Activated naive CD4-positive, alpha-beta T cell treated with anti-CD3 and anti-CD28 coated beads for 36 hours (primary cell): ENCODE measurements around the gene CLDN9. TPM values are rescaled to one million over a fixed set of nuclear protein-coding genes. Genes with fewer than 3 reads are reported as not detected.

Experiments used
- CTCF ChIA-PET: fragments of 350-600 bp; sonication (Branson Sonifier 250); formaldehyde crosslinking; loops from one replicate; lab custom pipeline; 2021; ENCODE audit warnings: antibody characterized with exemption; lab: Charles Lee
- DNase-seq: peaks from one replicate; pipeline ENCODE4 v3.0.0-alpha.2; 2020
- H3K27ac Mint-ChIP-seq: one replicate; pipeline ENCODE4 v1.8.0; 2021; ENCODE audit warnings: mild to moderate bottlenecking, mixed read lengths
- H3K27me3 Mint-ChIP-seq: one replicate; pipeline ENCODE4 v1.8.0; 2021; ENCODE audit warnings: low read depth, mixed read lengths
- H3K36me3 Mint-ChIP-seq: one replicate; pipeline ENCODE4 v1.8.0; 2021; ENCODE audit warnings: low read depth, mixed read lengths
- H3K4me1 Mint-ChIP-seq: one replicate; pipeline ENCODE4 v1.8.0; 2021; ENCODE audit warnings: low read depth, mixed read lengths
- H3K4me3 Mint-ChIP-seq: one replicate; pipeline ENCODE4 v1.8.0; 2021; ENCODE audit warnings: mild to moderate bottlenecking, moderate library complexity, mixed read lengths
- H3K9me3 Mint-ChIP-seq: one replicate; pipeline ENCODE4 v1.8.0; 2021; ENCODE audit warnings: mixed read lengths
- intact Hi-C: fragments of 100-400 bp; cut with micrococcal nuclease; formaldehyde crosslinking; loops from one replicate; pipeline ENCODE4 v1.15.1; 2023
- total RNA-seq, 2 experiments: library from RNA; stranded (reverse); gene quantifications; one replicate each; pipeline ENCODE4 v1.2.3, GENCODE V29; 2021

CLDN9 gene
- total RNA-seq, 2 experiments from 2014 or later: not detected

- H3K27me3 Mint-ChIP-seq: peaks cover 28% of the 10 kb centered on the region
- DNase-seq: peak; percentile 87
- CTCF ChIA-PET: interaction anchor here (0.6 to 1.3 kb wide), 7 partner anchors 9 to 89 kb away, joined by 3 to 5 read pairs (median 4); no protein-coding TSS in a partner anchor
- peak overlapping the region; percentile 74 for H3K4me3 Mint-ChIP-seq
- peaks cover 21% of the 10 kb centered on the region for H3K36me3 Mint-ChIP-seq
- peaks cover 25% of the 10 kb centered on the region for H3K4me1 Mint-ChIP-seq
- H3K9me3 Mint-ChIP-seq: no peaks in the 10 kb centered on the region
- H3K27ac Mint-ChIP-seq: no peak overlapping the region
- intact Hi-C loops: loop anchor here (1.0 to 2.0 kb wide), 2 partner anchors 10 to 51 kb away; partner anchors contain the start of genes PKMYT1 and TNFRSF12A
Observed at GRCh38 chr16:2969545-2970521, 42.9 kb upstream of the CLDN9 start.

- Mint-ChIP-seq H3K4me3 (peak overlapping the region; percentile 74), H3K27me3 (peaks cover 23% of the 10 kb centered on the region), H3K36me3 (peaks cover 22% of the 10 kb centered on the region), H3K27ac (no peak overlapping the region), H3K4me1 (peaks cover 23% of the 10 kb centered on the region), H3K9me3 (no peaks in the 10 kb centered on the region)
- CTCF ChIA-PET: interaction anchor here (1.0 to 1.3 kb wide), 3 partner anchors 8 to 14 kb away, joined by 3 to 5 read pairs (median 4); no protein-coding TSS in a partner anchor
- intact Hi-C loops: loop anchor here (1.0 to 2.0 kb wide), 2 partner anchors 10 to 50 kb away; partner anchors contain the start of genes PKMYT1 and TNFRSF12A
- no peak for DNase-seq
Observed at GRCh38 chr16:2970563-2970962, 42.2 kb upstream of the CLDN9 start.

- CTCF ChIA-PET: interaction anchor here (1.7 to 1.8 kb wide), 2 partner anchors 10 to 57 kb away, joined by 8 to 9 read pairs; no protein-coding TSS in a partner anchor
- H3K9me3 Mint-ChIP-seq: no peaks in the 10 kb centered on the region
- peaks cover 29% of the 10 kb centered on the region for H3K36me3 Mint-ChIP-seq
- H3K4me3 Mint-ChIP-seq: peak overlapping the region; percentile 74
- intact Hi-C loops: loop anchor here (2.0 kb wide), 1 partner anchor 49 kb away; the partner anchor contains the start of gene TNFRSF12A
- DNase-seq: no peak
- no peak overlapping the region for H3K27ac Mint-ChIP-seq
- H3K27me3 Mint-ChIP-seq: peaks cover 17% of the 10 kb centered on the region
- peaks cover 23% of the 10 kb centered on the region for H3K4me1 Mint-ChIP-seq
Observed at GRCh38 chr16:2971134-2971984, 41.4 kb upstream of the CLDN9 start.

GRCh38 chr16:2971985-2972784, 40.5 kb upstream of the CLDN9 start:
- peaks cover 33% of the 10 kb centered on the region for H3K36me3 Mint-ChIP-seq
- peak overlapping the region; percentile 43 for H3K27ac Mint-ChIP-seq
- peak overlapping the region; percentile 44 for H3K4me3 Mint-ChIP-seq
- intact Hi-C loops: loop anchor here (2.0 kb wide), 1 partner anchor 49 kb away; the partner anchor contains the start of gene TNFRSF12A
- H3K9me3 Mint-ChIP-seq: no peaks in the 10 kb centered on the region
- H3K27me3 Mint-ChIP-seq: peaks cover 15% of the 10 kb centered on the region
- peaks cover 23% of the 10 kb centered on the region for H3K4me1 Mint-ChIP-seq
- DNase-seq: no peak
- CTCF ChIA-PET: interaction anchor here (1.0 to 1.8 kb wide), 3 partner anchors 9 to 56 kb away, joined by 3 to 9 read pairs (median 8); no protein-coding TSS in a partner anchor

GRCh38 chr16:2973093-2973492, 39.6 kb upstream of the CLDN9 start:
- H3K9me3 Mint-ChIP-seq: no peaks in the 10 kb centered on the region
- no peak overlapping the region for H3K27ac Mint-ChIP-seq
- H3K27me3 Mint-ChIP-seq: peaks cover 9% of the 10 kb centered on the region
- peaks cover 42% of the 10 kb centered on the region for H3K36me3 Mint-ChIP-seq
- no peak overlapping the region for H3K4me3 Mint-ChIP-seq
- CTCF ChIA-PET: interaction anchor here (1.0 to 1.8 kb wide), 2 partner anchors 12 to 55 kb away, joined by 3 to 8 read pairs; no protein-coding TSS in a partner anchor
- intact Hi-C loops: no loop called here
- peaks cover 22% of the 10 kb centered on the region for H3K4me1 Mint-ChIP-seq
- no peak for DNase-seq

- CTCF ChIA-PET: interaction anchor here (1.0 kb wide), 1 partner anchor 47 kb away, joined by 4 read pairs; the partner anchor contains the start of gene TNFRSF12A
- intact Hi-C loops: no loop called here
- Mint-ChIP-seq H3K9me3 (no peaks in the 10 kb centered on the region), H3K4me3 (no peak overlapping the region), H3K36me3 (peaks cover 45% of the 10 kb centered on the region), H3K4me1 (peaks cover 17% of the 10 kb centered on the region), H3K27ac (no peak overlapping the region), H3K27me3 (peaks cover 3% of the 10 kb centered on the region)
- no peak for DNase-seq
Observed at GRCh38 chr16:2973605-2974318, 39.0 kb upstream of the CLDN9 start.

- no peak overlapping the region for H3K27ac Mint-ChIP-seq
- peaks cover 17% of the 10 kb centered on the region for H3K4me1 Mint-ChIP-seq
- H3K4me3 Mint-ChIP-seq: no peak overlapping the region
- H3K9me3 Mint-ChIP-seq: no peaks in the 10 kb centered on the region
- intact Hi-C loops: no loop called here
- no peak for DNase-seq
- peaks cover 3% of the 10 kb centered on the region for H3K27me3 Mint-ChIP-seq
- H3K36me3 Mint-ChIP-seq: peaks cover 48% of the 10 kb centered on the region
- CTCF ChIA-PET: interaction anchor here (0.8 to 1.0 kb wide), 2 partner anchors 10 to 46 kb away, joined by 3 to 4 read pairs; partner anchors contain the start of gene TNFRSF12A
Observed at GRCh38 chr16:2974319-2975056, 38.2 kb upstream of the CLDN9 start.

GRCh38 chr16:2975161-2975795, 37.4 kb upstream of the CLDN9 start:
- intact Hi-C loops: no loop called here
- no peak for DNase-seq
- peaks cover 17% of the 10 kb centered on the region for H3K4me1 Mint-ChIP-seq
- H3K4me3 Mint-ChIP-seq: no peak overlapping the region
- peaks cover 52% of the 10 kb centered on the region for H3K36me3 Mint-ChIP-seq
- H3K9me3 Mint-ChIP-seq: no peaks in the 10 kb centered on the region
- CTCF ChIA-PET: interaction anchor here (0.8 kb wide), 1 partner anchor 9 kb away, joined by 3 read pairs; no protein-coding TSS in a partner anchor
- H3K27ac Mint-ChIP-seq: no peak overlapping the region
- peaks cover 3% of the 10 kb centered on the region for H3K27me3 Mint-ChIP-seq

GRCh38 chr16:2976201-2976600, 36.5 kb upstream of the CLDN9 start:
- Mint-ChIP-seq H3K9me3 (no peaks in the 10 kb centered on the region), H3K27ac (no peak overlapping the region), H3K36me3 (peaks cover 45% of the 10 kb centered on the region), H3K27me3 (peaks cover under 1% of the 10 kb centered on the region), H3K4me3 (no peak overlapping the region), H3K4me1 (peaks cover 11% of the 10 kb centered on the region)
- CTCF ChIA-PET: no interaction called here
- DNase-seq: no peak
- intact Hi-C loops: no loop called here

- no peak overlapping the region for H3K4me3 Mint-ChIP-seq
- peaks cover 11% of the 10 kb centered on the region for H3K4me1 Mint-ChIP-seq
- H3K27me3 Mint-ChIP-seq: no peaks in the 10 kb centered on the region
- CTCF ChIA-PET: interaction anchor here (1.0 kb wide), 1 partner anchor 15 kb away, joined by 4 read pairs; no protein-coding TSS in a partner anchor
- DNase-seq: no peak
- peaks cover 45% of the 10 kb centered on the region for H3K36me3 Mint-ChIP-seq
- intact Hi-C loops: no loop called here
- H3K27ac Mint-ChIP-seq: no peak overlapping the region
- no peaks in the 10 kb centered on the region for H3K9me3 Mint-ChIP-seq
Observed at GRCh38 chr16:2976673-2977072, 36.0 kb upstream of the CLDN9 start.
